Liver (tissue), 3 donors: ENCODE results near the gene ARID3B.

Experiments
- CTCF ChIP-seq: fragments of 150-350 bp; IDR thresholded peaks from 2 replicates; pipeline ENCODE4 v1.5.1; 2017; ENCODE audit warnings: improper control_type of control experiment, low read depth, low read length; ENCODE audit not compliant: missing input control
- JUND ChIP-seq, 2 donors: IDR thresholded peaks; 2 replicates each; pipeline ENCODE4 v1.6.1; 2016; ENCODE audit warnings: antibody characterized with exemption in 2 of 2
- donor health status: healthy.
- donor health status: healthy.

DNA sequence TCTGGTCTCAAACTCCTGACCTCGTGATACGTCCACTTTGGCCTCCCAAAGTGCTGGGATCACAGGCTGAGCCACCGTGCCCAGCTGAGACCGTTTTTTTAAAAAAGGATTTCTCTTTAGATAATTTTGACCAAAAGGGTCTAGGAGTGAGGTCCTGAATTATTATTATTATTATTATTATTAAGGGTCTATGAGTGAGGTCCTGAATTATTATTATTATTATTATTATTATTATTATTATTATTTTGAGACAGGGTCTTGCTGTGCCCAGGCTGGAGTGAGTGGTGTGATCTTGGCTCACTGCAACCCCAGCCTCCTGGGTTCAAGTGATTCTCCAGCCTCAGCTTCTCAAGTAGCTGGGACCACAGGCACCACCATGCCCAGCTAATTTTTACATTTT, 20.6 kb upstream of the ARID3B start:
- TF ChIP-seq CTCF = no peak
- TF ChIP-seq JUND (IDR thresholded peaks at IDR 0.05) = no peak
